Measurements from ENCODE around the gene NR6A1.
A peak's percentile ranks its signal among the peaks of the same experiment; 100 is the strongest.
"Not testable (repeated sequence)": the region's sequence is repeated elsewhere in the genome, so short reads cannot be mapped to it uniquely, and the experiment has no call there.

Gene NR6A1

DNA sequence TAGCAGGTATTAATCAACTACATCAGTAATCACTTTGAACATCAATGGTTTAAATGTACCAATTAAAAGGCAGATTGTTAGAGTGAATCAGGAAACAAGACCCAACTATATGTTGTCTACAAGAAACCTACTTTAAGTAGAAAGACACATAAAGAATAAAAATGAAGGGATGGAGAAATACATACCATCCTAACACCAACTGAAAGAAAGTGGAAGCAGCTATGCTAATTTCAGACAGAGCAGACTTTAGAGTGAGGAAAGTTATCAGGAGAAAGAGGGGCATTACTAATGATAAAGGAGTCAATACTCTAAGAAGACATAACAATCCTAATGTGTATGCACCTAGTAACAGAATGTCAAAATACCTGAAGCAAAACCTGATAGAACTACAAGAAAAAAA, 125.8 kb downstream of the NR6A1 start:
- no peak for DNase-seq

DNA sequence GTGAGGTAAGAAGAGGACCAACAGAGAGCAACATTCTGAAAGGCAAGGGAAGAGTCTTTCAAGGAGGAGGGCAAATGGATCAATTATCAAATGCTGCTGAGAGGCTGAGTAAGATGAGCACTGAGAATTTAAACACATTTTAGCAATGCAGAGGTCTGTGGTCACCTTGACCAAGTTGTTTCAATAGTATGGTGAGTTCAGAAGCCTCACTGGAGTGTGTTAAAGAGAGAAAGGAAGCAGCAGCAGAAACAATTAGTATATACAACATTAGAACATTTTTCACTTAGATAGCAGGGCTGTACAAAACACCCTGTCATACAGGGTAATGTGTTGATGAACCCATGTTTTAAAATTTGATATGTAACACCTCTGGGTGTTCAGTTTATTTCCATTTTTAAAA, 131.5 kb downstream of the NR6A1 start:
- DNase-seq: no peak

DNA sequence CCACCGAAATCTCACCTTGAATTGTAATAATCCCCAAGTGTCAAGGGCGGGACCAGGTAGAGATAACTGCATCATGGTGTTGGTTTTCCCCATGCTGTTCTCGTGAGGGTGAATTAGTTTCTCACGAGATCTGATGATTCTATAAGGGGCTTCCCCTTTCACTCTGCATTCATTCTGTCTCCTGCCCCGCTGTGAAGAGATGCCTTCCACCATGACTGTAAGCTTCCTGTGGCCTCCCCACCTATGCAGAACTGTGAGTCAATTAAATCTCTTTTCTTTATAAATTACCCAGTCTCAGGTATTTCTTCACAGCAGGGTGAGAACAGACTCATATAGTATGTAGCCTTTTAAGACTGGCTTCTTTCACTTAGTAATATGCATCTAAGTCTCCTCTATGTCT, 135.8 kb downstream of the NR6A1 start:
- DNase-seq: no peak

DNA sequence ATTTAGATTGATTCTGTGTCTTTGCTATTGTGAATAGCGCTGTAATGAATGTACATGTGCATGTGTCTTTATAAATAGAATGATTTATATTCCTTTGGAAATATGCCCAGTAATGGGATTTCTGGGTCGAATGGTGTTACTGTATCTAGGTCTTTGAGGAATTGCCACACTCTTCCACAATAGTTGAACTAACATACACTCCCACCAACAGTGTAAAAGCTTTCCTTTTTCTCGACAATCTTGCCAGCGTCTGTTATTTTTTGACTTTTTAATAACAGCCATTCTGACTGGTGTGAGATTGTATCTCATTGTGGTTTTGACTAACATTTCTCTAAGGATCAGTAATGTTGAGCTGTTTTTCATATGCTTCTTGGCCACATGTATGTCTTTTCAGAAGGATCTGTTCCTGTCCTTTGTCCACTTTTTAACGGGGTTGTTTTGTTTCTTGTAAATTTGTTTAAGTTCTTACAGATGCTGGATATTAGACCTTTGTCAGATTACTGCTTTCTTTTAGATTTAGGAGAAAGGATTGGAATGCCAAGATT, 139.0 kb downstream of the NR6A1 start:
- DNase-seq: no peak

DNA sequence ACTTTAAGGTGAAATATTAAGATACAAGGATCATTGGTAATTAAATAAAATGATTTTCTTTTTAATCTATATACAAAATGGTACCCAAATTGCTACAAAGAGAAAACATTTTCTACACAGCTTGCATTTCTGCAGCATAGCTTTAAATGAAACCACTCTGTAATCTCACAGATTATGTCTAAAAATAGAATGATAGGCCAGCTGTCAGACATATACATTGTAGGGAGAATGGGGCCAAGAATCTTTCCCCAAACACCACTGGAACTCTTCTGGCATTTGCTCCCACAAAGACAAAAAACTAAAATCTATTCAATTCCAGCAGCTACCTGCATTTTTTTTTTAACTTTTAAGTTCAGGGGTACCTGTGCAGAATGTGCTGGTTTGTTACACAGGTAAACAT, 139.8 kb downstream of the NR6A1 start:
- DNase-seq: no peak

DNA sequence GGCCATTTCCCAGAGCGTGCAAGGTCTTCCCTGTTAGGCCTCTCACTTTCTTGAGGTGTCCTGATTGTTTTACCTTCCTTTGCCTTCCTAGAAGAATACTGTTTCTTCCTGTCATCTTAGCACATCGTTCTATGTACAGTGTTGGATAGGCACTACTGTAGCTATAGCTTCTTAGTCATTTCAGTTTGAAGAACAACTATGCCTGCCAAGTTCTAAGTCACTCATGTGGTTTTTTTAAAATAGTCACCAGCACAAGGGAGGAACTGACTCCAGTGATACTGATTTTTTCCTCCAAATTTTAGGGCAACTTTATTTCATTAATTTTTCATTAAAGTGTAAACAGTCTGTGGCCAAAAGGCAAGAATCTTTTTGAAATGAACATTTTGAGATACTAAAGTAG, 141.5 kb downstream of the NR6A1 start:
- no peak for DNase-seq

DNA sequence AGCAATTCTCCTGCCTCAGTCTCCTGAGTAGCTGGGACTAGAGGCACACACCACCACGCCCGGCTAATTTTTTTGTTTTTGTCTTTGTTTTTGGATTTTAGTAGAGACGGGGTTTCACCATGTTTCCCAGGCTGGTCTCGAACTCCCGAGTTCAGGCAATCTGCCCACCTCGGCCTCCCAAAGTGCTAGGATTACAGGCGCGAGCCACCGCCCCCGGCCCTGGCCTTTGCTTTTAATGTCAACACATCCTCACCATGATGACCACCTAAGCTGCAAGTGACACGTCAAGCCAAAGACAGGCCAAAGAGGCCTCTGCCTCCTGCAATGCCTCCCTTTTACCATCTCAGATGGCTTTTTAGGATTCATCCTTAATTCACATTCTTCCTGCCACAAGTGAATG, 142.4 kb downstream of the NR6A1 start:
- no peak for DNase-seq

DNA sequence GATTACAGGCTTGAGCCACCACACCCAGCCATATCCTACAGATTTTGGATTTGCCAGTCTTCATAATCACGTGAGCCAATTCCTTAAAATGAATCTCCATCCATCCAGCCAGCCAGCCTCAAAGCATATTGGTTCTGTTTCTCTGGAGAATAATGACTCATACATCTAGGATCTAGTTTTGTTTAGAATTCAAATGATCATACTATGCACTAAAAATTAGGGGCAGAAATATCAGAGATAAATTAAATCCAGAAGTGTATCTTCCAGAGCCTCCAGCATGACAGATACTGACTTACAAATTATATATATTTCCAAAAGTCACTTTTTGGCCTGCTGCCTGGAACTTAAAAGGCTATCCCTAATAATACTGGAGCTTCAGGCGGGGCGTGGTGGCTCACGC, 144.8 kb downstream of the NR6A1 start:
- no peak for DNase-seq

DNA sequence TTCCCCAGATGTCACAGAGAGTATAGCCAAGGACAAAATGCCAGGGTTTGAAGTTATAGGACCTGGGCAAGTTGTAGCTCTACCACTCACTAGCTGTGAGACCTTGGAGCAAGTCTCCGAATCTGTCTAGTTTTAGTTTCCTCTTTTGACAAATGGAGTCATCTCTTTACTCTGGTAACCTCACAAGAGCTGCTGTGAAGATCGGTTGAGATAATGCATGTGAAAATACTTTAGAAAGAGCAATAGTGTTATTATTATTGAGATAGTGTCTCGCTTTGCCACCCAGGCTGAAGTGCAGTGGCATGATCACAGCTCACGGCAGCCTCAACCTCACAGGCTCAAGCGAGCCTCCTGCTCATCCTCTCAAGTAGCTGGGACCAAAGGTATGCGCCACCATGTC, 146.0 kb downstream of the NR6A1 start:
- DNase-seq: no peak

DNA sequence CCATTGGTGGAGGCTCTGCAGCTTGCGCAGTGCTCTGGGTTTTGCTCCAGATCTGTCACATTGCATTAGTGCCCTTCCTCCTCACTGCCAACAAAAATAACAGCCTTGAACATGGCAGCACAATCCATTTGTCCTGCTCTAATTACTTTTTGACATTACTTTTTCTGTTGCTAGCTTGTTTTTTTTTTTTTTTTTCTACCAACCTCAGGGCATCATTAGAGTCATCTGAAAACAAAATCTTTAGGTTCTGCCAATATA, 146.4 kb downstream of the NR6A1 start:
- DNase-seq: no peak

DNA sequence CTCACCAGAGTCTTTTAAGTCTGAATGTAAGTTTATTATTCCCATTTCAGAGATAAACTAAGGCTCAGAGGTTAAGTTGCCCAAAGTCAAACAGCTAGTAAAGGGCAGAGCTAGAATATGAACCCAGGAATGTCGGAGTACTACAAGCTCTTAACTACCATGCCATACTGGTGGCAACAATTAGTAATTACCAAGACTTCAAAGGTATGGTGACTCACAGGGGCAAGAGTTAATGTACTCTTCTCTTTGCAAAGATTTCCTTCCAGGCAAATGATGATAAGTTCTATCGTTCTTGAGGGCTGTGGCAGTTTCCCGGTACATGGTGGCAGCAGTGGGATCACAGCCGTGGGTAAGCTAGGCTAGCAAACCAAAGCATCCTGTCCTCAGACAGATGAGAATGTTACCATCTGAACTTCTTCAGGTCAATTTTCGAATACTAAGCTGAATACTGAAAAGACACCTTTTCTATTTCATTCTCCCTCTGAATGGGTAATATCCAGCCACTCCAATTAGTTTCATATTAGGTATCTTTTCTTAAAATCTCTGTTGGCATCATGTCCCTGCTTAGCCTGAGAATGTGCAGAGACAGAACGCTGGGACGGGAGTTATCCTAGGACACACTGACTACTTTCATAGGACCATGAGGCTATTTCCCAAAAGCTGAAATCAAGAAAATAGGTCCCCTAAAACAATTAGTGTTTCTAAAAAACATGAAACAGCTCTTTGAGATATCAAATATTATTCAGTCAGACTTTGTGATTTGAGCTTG, 147.0 kb downstream of the NR6A1 start:
- no peak for DNase-seq

DNA sequence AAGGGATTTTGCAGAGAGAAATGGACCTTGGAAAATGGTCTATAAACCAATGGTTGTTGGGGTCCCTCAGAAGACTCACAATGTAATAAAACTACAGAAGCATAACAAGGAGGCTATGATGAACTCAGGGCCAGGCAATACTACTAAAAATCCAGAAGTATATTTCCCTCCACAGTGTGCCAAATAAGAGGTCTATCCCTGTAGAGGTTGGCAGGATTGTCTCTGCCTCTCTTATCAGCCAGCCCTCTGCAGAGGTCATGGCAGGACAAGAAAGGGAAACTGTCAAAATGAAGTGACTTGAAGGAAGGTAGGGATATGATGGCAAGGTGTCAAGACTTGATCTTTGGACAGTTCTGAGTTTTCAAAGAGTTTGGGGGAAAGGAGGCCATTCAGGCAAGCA, 148.2 kb downstream of the NR6A1 start:
- no peak for DNase-seq

DNA sequence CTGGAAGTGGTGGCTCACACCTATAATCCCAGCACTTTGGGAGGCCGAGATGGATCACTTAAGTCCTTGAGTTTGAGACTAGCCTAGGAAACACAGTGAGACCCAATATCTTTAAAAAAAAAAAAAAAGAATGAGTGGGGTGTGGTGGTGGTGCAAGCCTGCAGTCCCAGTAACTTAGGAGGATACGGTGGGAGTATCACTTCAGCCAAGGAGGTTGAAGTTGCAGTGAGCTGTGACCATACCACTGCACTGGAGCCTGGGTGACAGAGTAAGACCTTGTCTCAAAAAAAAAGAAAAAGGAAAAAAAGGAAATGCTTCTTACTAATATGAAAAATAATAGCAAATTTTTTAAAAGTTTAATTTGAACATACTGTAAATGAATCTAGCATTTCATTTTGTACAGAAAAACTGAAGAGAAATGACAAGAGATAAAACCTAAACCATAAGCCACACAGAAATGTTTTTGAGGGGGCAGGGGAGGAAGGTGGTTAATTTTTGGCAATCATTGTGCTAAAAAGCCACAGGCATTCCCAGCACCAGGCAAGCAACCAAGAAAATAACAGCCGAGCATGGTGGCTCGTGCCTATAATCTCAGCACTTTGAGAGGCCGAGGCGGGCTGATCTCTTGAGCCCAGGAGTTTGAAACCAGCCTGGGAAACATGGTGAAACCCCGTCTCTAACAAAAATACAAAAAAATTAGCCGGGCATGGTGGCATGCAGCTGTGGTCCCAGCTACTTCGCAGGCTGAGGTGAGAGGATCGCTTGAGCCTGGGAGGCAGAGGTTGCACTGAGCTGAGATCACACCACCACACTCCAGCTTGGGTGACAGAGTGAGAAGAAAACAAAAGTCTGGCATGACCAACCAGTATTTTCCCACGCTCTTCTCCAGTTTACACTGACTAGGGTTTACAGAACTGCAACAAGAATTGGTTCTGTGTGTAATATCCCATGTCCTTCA, 149.5 kb downstream of the NR6A1 start:
- DNase-seq: no peak

DNA sequence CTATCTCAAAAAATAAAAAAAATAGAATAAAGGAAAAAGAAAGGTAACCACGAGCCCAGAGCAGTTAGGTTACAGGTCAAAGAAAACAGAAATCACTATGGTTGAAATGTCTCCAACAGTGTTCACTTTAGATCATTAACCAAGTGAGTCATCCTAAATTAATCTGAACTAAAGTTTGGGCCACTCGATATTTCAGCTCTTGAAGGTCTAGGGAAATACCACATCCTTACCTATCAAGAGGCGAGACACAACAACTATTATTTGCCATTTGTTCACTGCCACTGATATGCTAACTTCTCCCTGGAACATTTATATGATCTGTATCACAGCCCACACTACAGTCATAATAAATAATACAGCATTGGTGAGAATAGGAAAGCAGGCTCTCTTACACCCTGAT, 152.6 kb downstream of the NR6A1 start:
- DNase-seq: no peak

DNA sequence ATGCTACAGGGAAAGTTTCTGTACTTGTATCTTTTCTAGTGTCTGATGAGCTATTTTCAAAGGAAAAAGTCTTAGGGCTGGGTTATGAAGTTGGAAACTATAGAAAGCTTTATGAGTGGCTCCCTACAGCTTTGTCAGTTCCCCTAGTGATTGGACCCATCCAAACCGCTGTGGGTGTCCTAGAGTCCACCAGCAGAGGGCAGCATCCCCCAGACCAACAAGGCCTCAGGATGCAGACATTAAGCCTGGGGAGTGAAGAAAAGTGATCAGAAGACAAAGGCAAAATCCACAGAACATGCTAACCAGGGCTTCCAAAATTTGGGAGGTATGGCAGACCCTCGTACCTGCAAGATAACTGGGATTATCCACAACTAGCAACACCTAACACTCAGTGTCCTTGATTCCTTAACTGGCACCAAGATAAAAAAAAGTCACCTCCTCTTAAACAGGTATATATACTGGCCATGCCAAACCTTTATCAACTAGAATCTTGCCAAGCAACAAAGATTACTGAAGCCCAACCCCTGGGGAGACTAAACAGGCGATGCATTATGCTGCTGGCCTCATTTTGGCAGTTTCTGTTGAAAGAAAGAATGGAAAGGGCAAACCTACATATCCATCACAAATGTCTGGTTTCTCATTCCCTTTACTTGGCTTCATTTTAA, 153.5 kb downstream of the NR6A1 start:
- peak; percentile 59 for DNase-seq

DNA sequence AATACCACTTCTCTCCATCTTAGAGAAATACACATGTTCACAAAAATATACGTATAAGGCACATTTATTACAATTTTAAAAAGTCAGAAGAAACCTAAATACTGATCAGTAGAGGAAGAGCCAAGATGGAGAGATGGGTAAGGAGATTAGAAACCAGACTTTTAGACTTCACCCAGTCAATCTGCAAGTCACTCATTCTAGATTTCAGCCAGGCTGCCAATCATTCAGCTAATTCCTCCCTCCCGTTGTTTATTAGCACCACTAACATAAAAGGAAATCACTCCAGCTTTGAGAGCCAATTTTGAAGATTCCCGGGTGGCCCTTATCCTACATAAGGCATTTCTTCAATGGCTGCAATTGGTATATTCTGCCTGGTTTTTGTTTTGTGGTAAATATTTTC, 154.2 kb downstream of the NR6A1 start:
- DNase-seq: no peak

DNA sequence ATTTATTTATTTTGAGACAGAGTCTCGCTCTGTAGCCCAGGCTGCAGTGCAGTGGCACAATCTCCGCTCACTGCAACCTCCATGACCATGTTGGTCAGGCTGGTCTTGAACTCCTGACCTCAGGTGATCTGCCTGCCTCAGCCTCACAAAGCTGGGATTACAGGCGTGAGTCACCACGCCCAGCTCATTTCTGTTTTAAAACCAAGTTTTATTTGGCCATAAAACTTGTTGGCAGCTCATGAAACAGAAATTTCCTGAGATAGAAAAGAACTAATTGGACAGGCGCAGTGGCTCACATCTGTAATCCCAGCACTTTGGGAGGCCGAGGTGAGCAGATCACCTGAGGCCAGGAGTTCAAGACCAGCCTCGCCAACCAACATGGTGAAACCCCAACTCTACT, 155.3 kb downstream of the NR6A1 start:
- DNase-seq: not testable (repeated sequence)

DNA sequence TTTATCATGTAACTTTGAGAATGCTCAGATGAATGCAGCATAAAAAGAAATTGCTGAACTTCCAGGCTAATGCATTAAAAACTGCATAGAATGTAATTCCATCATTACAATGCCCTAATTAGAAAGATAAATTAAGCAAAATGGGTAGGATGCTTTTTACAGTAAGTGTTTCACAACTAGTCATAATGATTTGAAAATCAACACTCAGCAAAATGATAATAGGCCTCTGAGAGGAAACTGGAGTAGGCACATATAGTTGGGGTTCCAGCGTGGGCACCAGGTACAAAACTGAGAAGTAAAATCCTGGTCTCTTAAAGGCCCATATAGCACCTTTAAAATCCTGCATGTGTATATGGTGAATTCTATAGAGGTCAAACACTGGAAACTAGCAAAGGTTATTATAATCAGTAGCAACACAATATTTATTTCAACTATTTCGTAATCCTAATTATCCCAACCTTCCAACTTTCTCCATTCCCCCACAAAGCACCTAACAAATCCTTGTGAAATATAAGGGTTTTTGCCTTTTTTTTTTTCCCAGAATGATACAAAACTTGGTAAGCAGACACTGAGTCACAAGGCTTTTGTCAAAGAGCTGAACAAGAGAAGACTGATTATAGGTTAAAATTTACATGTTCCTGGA, 155.9 kb downstream of the NR6A1 start:
- no peak for DNase-seq

DNA sequence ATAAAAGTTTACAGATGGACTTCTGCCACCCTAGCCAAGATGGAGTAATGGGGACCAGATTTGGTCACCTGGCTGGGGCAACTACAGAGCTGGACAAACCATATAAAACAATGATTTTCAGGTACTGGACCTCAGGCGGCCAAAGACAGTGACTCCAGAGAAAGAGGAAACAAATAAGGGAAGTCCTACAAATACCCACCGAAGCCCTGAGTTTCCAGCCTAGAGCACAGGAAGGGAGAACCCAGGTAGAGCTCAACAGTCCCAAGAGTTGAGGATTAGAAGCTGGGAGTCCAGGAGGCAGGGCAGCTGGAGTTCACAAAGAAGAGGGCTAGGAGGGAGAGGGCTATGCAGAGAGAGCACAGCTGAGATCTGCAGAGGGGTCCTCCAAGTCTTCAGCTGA, 157.3 kb downstream of the NR6A1 start:
- DNase-seq: no peak

DNA sequence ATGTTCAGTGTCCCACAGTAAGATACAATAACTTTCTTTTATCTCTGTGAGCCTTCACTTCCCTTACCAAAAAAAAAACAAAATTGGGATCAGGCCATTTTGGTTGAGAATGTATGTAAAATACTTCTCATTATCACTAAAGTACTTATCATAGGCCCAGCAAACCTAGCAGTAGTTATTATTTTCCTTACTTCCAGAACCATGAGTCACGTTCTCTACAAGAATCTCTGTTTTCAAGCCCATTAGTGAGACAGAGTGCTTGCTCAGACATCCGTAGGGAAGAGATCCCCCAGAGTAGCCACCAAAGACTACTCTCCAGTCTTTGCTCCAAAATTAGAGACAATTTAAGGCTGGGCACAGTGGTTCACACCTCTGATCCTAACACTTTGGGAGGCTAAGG, 160.0 kb downstream of the NR6A1 start:
- no peak for DNase-seq

DNA sequence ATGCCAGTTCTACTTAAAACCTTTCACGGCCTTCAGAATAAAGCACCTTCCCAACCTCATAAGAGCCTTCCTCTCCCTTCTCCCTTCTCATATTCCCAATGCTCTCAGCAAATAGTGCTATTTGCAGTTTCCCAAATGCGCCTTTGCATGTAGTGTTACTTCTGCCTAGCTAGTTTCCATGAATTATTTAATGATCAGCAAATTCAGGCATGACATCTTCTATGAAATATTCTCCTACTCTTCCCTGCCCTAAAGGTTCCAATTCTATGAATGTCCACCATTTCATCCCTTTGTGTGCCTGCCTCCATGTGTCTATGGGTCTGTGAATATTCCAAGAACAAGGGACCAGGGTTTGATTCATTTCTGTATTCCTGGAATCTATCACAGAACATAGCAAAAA, 165.1 kb downstream of the NR6A1 start:
- DNase-seq: no peak

DNA sequence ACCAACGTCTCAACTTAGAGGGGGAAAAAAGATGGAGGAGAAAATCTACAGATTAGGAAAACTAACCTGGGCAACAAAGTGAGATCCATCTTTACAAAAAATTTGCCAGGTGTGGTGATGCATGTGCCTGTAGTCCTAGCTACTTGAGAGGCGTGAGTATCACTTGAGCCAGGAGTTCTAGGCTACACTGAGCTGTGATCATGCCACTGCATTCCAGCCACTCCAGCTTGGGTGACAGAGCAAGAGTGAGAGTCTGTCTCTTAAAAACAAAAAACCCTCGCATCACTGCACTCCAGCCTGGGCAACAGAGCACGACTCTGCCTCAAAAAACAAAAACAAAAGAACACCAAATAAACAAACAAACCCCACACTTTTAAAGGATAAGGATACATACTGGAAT, 165.9 kb downstream of the NR6A1 start:
- DNase-seq: no peak

DNA sequence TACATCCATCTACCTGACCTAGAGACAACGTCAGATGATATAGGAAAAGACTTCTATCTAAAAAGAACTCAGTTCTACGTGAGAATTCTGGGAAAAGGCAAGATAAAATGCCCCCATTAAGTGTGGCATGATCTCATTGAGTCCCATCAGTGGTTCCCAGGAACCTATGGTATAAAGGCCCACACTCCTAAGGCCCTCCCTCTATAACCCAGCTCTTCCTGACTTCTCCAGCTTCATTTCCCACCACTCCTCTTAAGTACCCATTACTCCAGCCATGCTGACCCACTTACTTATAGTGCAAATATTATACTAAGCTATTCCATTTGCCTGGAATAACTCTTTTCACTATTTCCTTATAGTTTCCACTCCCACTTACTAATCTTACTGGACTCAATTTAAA, 168.5 kb downstream of the NR6A1 start:
- peak; percentile 37 for DNase-seq
